22Rv1 (cell line): ENCODE results near the gene SPATA6L.
A peak's percentile ranks its signal among the peaks of the same experiment; 100 is the strongest.
"Not testable (repeated sequence)": the region's sequence is repeated elsewhere in the genome, so short reads cannot be mapped to it uniquely, and the experiment has no call there.

Source experiments
- H3K27ac ChIP-seq: fragments of 450-650 bp; 2 replicates; pipeline ENCODE4 v1.5.1; 2017
- CTCF ChIP-seq: fragments of 450-650 bp; IDR thresholded peaks from 2 replicates; pipeline ENCODE4 v1.5.1; 2017; ENCODE audit warnings: mild to moderate bottlenecking
- ZFX ChIP-seq: fragments of 450-650 bp; IDR thresholded peaks from 2 replicates; pipeline ENCODE4 v1.6.1; 2017; ENCODE audit warnings: antibody characterized with exemption, borderline replicate concordance

The SPATA6L gene

GRCh38 chr9:4657426-4658159 is 8.7 kb downstream of the SPATA6L start:
- H3K27ac ChIP-seq = peak overlapping the region; percentile 18; the same call in 1 of the 2 replicates
- TF ChIP-seq CTCF (no peak), ZFX (no peak)

DNA sequence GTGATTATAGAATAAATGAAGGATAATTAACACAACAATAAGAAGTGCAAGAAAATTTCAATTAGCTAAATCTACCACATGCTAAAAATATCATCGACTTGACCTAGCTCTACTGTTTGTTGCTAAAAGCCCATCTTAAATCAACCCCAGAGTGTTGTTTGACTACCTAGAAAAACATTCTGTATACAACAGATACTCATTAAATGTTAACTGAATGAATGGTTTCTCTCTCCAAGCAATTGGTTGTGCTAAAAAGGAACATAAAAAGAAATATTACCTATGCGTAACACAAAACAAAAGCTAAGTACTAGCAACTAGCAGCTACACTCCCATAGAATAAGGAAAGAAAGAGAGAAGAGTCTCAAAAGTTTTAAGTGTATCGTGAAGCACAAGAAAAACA is 9.7 kb downstream of the SPATA6L start:
- no peak overlapping the region for H3K27ac ChIP-seq
- TF ChIP-seq ZFX (no peak), CTCF (no peak)

DNA sequence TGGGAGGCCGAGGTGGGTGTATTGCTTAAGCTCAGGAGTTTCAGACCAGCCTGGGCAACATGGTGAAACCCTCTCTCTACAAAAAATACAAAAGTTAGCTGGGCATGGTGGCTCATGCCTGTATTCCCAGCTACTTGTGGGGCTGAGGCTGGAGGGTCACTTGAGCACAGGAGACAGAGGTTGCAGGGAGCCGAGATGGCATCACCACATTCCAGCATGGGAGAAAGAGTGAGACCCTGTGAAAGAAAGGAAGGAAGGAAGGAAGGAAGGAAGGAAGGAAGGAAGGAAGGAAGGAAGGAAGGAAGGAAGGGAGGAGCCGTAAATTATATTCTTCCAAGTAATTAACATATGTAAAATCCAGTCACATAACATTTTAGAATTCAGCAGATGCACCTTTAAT is 10.1 kb downstream of the SPATA6L start:
- H3K27ac ChIP-seq = not testable (repeated sequence)

GRCh38 chr9:4654538-4654937 is 11.7 kb downstream of the SPATA6L start:
- no peak overlapping the region for H3K27ac ChIP-seq
- TF ChIP-seq CTCF = no peak
- TF ChIP-seq ZFX = no peak

DNA sequence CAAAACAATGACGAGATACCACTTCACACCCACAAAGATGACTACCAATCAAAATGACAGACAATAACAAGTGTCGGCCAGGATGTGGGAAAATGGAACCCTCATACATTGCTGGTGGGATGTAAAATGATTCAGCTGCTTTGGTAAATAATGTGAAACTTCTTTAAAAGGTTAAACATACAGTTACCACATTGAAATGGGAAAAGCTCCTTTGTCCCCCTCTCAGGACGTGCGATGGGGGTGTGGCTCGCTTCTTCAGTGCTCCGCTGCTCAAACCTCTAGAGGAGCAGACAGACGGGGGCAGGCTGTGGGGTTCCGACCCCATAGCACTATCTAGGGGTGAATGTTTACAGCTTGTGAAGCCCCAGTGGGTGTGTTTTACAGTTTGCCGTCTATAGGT is 12.2 kb downstream of the SPATA6L start:
- TF ChIP-seq ZFX (no peak), CTCF (no peak)
- no peak overlapping the region for H3K27ac ChIP-seq

DNA sequence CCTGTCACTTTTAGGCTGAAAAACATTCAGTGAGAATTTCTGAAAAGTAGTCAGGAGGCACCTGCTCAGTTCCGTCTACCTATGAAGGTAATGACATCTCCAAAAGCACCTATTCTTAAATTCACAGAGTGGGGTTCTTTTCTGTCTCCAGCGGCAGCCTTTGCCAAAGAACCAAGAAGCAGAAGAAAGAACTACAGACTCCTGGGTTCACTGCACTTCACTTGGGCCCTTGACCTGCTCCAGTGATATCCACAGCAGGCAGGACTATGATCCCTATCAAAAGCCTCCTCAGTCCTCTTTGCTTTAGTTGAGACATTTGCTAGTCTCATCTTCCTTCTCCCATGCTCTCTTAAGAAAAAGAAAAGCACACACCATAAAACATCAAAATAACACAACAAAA is 23.9 kb downstream of the SPATA6L start:
- no peak overlapping the region for H3K27ac ChIP-seq
- TF ChIP-seq CTCF = no peak
- no peak for TF ChIP-seq ZFX

DNA sequence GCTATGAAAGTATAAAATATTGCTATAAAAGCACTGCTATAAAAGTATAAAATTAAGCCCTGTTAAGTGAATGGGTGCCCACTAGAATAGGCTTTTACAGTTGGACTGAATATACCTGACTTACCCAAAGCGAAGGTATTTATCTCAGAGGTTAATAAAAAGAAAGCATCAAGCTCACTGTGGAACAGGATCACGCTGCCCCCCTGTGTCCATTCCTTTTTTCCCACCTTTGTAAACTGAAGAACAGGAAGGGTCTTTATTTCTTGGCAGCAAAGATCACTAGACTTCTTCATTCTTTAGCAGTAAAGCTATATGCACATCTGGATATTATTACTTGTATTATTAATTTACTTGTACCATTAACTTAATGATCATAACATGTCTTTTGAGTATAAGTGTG is 26.3 kb downstream of the SPATA6L start:
- TF ChIP-seq CTCF (peak; percentile 78), ZFX (no peak)
- H3K27ac ChIP-seq = no peak overlapping the region

GRCh38 chr9:4639420-4639819 is 26.9 kb downstream of the SPATA6L start:
- H3K27ac ChIP-seq = no peak overlapping the region
- no peak for TF ChIP-seq CTCF
- TF ChIP-seq ZFX = no peak
